HG03196 (cell line): ENCODE measurements around the gene CDH23.

Experiments used
- ATAC-seq: cut with Tn5 transposase; IDR thresholded peaks from one replicate; pipeline ENCODE4 v1.9.1; 2021; ENCODE audit not compliant: unreplicated experiment

CDH23 gene

GRCh38 chr10:71531485-71532446 lies 135.0 kb downstream of the CDH23 start:
- no peak for ATAC-seq

- ATAC-seq: no peak
Measured at GRCh38 chr10:71532878-71533277, 136.2 kb downstream of the CDH23 start.

GRCh38 chr10:71533936-71534335 lies 137.2 kb downstream of the CDH23 start:
- ATAC-seq: no peak

- no peak for ATAC-seq
Measured at GRCh38 chr10:71534568-71535194, 138.0 kb downstream of the CDH23 start.

- ATAC-seq: no peak
Measured at GRCh38 chr10:71536332-71536731, 139.6 kb downstream of the CDH23 start.

- no peak for ATAC-seq
Measured at GRCh38 chr10:71537125-71537524, 140.4 kb downstream of the CDH23 start.

GRCh38 chr10:71537681-71538080 lies 141.0 kb downstream of the CDH23 start:
- ATAC-seq: no peak

- no peak for ATAC-seq
Measured at GRCh38 chr10:71538608-71539260, 142.0 kb downstream of the CDH23 start.

- no peak for ATAC-seq
Measured at GRCh38 chr10:71539442-71540118, 142.9 kb downstream of the CDH23 start.

- ATAC-seq: no peak
Measured at GRCh38 chr10:71542478-71542877, 145.8 kb downstream of the CDH23 start.

- ATAC-seq: no peak
Measured at GRCh38 chr10:71543608-71544170, 147.0 kb downstream of the CDH23 start.

- ATAC-seq: no peak
Measured at GRCh38 chr10:71545001-71545400, 148.3 kb downstream of the CDH23 start.

GRCh38 chr10:71546220-71546619 lies 149.5 kb downstream of the CDH23 start:
- ATAC-seq: no peak

GRCh38 chr10:71547312-71547711 lies 150.6 kb downstream of the CDH23 start:
- ATAC-seq: no peak

- ATAC-seq: no peak
Measured at GRCh38 chr10:71547876-71548846, 151.4 kb downstream of the CDH23 start.

- ATAC-seq: no peak
Measured at GRCh38 chr10:71549766-71550533, 153.2 kb downstream of the CDH23 start.

GRCh38 chr10:71550628-71551027 lies 153.9 kb downstream of the CDH23 start:
- ATAC-seq: no peak

GRCh38 chr10:71551970-71552369 lies 155.2 kb downstream of the CDH23 start:
- ATAC-seq: no peak

GRCh38 chr10:71553432-71553831 lies 156.7 kb downstream of the CDH23 start:
- no peak for ATAC-seq
